DND-41 (cell line): Measurements from ENCODE around the gene IAPP.
"Not testable (repeated sequence)": the region's sequence is repeated elsewhere in the genome, so short reads cannot be mapped to it uniquely, and the experiment has no call there.

ENCODE experiments used
- ATAC-seq: fragments of 200-7000 bp; cut with Tn5 transposase; 3 replicates; pipeline ENCODE4 v1.9.1; 2021; ENCODE audit warnings: low read depth; ENCODE audit not compliant: insufficient read depth
- DNase-seq: peaks from one replicate; pipeline ENCODE4 v3.0.0-alpha.2; 2020
- H2AFZ ChIP-seq: 2 replicates; pipeline ENCODE4 v1.6.0; 2012; ENCODE audit warnings: low read depth, low read length
- H3K27ac ChIP-seq: 2 replicates; pipeline ENCODE4 v1.5.1; 2012; ENCODE audit warnings: low read length, inconsistent platforms
- H3K27me3 ChIP-seq: fragments of 200-600 bp; sonication (generic); 2 replicates; pipeline ENCODE4 v1.6.0; 2012; ENCODE audit warnings: low read length, mild to moderate bottlenecking, inconsistent platforms; ENCODE audit not compliant: insufficient read depth, poor library complexity
- H3K36me3 ChIP-seq: 2 replicates; pipeline ENCODE4 v1.5.1; 2012; ENCODE audit warnings: low read length, inconsistent platforms; ENCODE audit not compliant: insufficient read depth
- H3K4me1 ChIP-seq: 2 replicates; pipeline ENCODE4 v1.5.1; 2012; ENCODE audit warnings: mild to moderate bottlenecking, low read length; ENCODE audit not compliant: insufficient read depth
- H3K4me2 ChIP-seq: 2 replicates; pipeline ENCODE4 v1.6.0; 2012; ENCODE audit warnings: mild to moderate bottlenecking, moderate library complexity, low read length, inconsistent platforms; ENCODE audit not compliant: insufficient read depth
- H3K4me3 ChIP-seq, 2 experiments: fragments of 200-600 bp in 1 of 2; shearing (Covaris generic) in 1 of 2; 2 replicates each; pipeline ENCODE4 v1.5.1; 2012 to 2016; ENCODE audit warnings: inconsistent platforms in 2 of 2, low read length in 2 of 2, mild to moderate bottlenecking in 2 of 2, low read depth in 1 of 2, moderate library complexity in 1 of 2
- H3K79me2 ChIP-seq: 2 replicates; pipeline ENCODE4 v1.6.0; 2012; ENCODE audit warnings: low read length, inconsistent platforms; ENCODE audit not compliant: insufficient read depth
- H3K9ac ChIP-seq: 2 replicates; pipeline ENCODE4 v1.6.0; 2012; ENCODE audit warnings: low read depth, mild to moderate bottlenecking, inconsistent platforms, low read length, moderate library complexity
- H3K9me3 ChIP-seq: 2 replicates; pipeline ENCODE4 v1.5.1; 2012; ENCODE audit warnings: low read length, moderate library complexity, mild to moderate bottlenecking, inconsistent platforms; ENCODE audit not compliant: insufficient read depth, severe bottlenecking
- H4K20me1 ChIP-seq: 2 replicates; pipeline ENCODE4 v1.6.0; 2012; ENCODE audit warnings: low read length; ENCODE audit not compliant: insufficient read depth
- EZH2 ChIP-seq: IDR thresholded peaks from 3 replicates; pipeline ENCODE4 v1.6.1; 2012; ENCODE audit warnings: borderline replicate concordance, low read depth, mild to moderate bottlenecking, moderate library complexity, low read length, inconsistent platforms; ENCODE audit not compliant: severe bottlenecking
- TF ChIP-seq, protein P1 (sequence below): IDR thresholded peaks from 2 replicates; pipeline ENCODE4 v1.5.1; 2012; ENCODE audit warnings: borderline replicate concordance, low read length, moderate library complexity, mild to moderate bottlenecking; ENCODE audit not compliant: poor library complexity, severe bottlenecking; ENCODE audit errors: extremely low read depth

The IAPP gene

DNA sequence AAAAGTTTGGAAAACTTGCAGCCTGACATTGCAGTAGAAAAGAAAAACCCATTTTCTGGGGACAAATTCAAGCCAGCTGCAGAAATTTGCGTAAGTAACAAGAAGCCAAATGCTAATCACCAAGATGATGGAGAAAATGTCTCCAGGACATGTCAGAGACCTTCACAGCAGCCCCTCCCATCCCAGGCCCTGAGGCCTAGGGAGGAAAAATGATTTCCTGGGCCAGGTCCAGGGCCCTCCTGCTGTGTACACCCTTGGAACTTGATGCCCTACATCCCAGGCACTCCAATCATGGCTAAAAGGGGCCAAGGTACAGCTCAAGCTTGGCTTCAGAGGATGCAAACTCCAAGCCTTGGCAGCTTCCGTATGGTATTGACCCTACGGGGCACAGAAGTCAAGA, 14.5 kb downstream of the IAPP start:
- H3K9me3 ChIP-seq: no peaks in the 10 kb centered on the region
- no peak overlapping the region for H2AFZ ChIP-seq
- no peak for ATAC-seq
- H3K27ac ChIP-seq: no peak overlapping the region
- TF ChIP-seq, protein P1, sequence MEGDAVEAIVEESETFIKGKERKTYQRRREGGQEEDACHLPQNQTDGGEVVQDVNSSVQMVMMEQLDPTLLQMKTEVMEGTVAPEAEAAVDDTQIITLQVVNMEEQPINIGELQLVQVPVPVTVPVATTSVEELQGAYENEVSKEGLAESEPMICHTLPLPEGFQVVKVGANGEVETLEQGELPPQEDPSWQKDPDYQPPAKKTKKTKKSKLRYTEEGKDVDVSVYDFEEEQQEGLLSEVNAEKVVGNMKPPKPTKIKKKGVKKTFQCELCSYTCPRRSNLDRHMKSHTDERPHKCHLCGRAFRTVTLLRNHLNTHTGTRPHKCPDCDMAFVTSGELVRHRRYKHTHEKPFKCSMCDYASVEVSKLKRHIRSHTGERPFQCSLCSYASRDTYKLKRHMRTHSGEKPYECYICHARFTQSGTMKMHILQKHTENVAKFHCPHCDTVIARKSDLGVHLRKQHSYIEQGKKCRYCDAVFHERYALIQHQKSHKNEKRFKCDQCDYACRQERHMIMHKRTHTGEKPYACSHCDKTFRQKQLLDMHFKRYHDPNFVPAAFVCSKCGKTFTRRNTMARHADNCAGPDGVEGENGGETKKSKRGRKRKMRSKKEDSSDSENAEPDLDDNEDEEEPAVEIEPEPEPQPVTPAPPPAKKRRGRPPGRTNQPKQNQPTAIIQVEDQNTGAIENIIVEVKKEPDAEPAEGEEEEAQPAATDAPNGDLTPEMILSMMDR: no peak
- no peak for TF ChIP-seq EZH2
- no peak overlapping the region for H3K4me2 ChIP-seq
- no peak for DNase-seq
- H4K20me1 ChIP-seq: no peaks in the 10 kb centered on the region
- no peaks in the 10 kb centered on the region for H3K36me3 ChIP-seq
- no peak overlapping the region for H3K9ac ChIP-seq
- H3K4me3 ChIP-seq: no peak overlapping the region
- no peaks in the 10 kb centered on the region for H3K27me3 ChIP-seq
- no peaks in the 10 kb centered on the region for H3K4me1 ChIP-seq
- no peaks in the 10 kb centered on the region for H3K79me2 ChIP-seq

DNA sequence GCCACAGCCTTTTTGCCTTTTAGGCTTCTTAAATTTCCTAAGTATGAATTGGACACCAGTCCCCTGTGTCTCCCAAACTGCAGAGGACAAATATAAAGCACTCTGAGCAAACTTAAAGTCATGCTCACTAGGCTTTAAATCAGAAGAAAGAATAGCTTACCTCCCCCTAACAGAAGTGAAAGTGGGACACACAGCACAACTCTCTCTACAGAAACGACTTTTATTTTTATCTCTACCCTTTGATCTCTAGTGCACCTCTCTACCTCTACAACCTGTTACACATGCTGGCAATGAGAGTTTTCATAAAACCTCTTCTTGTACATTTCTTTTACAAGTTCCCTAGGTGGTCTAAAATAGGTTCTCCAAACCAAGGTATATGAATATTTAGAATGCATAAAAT, 19.7 kb downstream of the IAPP start:
- ATAC-seq: peak; percentile 53; the same call in 1 of the 3 replicates
- H4K20me1 ChIP-seq: no peaks in the 10 kb centered on the region
- TF ChIP-seq, protein P1: no peak
- TF ChIP-seq EZH2: no peak
- H3K9me3 ChIP-seq: no peaks in the 10 kb centered on the region
- DNase-seq: no peak
- no peaks in the 10 kb centered on the region for H3K4me1 ChIP-seq
- H3K27ac ChIP-seq: no peak overlapping the region
- no peak overlapping the region for H2AFZ ChIP-seq
- H3K27me3 ChIP-seq: no peaks in the 10 kb centered on the region
- H3K4me2 ChIP-seq: no peak overlapping the region
- no peak overlapping the region for H3K4me3 ChIP-seq
- no peak overlapping the region for H3K9ac ChIP-seq
- H3K36me3 ChIP-seq: no peaks in the 10 kb centered on the region
- no peaks in the 10 kb centered on the region for H3K79me2 ChIP-seq

DNA sequence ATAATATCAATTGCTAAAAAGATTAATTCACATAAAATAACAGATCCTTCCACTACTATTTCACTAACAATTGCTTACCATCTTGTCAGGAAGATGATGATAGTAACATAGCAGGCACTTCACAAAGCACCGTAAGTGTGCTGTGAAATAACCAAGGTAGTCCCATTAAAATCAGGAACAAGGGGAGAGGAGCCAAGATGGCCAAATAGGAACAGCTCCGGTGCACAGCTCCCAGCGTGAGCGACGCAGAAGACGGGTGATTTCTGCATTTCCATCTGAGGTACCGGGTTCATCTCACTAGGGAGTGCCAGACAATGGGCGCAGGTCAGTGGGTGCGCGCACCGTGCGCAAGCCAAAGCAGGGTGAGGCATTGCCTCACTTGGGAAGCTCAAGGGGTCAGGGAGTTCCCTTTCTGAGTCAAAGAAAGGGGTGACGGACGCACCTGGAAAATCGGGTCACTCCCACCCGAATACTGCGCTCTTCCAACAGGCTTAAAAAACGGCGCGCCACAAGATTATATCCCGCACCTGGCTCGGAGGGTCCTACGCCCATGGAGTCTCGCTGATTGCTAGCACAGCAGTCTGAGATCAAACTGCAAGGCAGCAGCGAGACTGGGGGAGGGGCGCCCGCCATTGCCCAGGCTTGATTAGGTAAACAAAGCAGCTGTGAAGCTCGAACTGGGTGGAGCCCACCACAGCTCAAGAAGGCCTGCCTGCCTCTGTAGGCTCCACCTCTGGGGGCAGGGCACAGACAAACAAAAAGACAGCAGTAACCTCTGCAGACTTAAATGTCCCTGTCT, 22.3 kb downstream of the IAPP start:
- DNase-seq, ATAC-seq, H3K4me1 ChIP-seq, H4K20me1 ChIP-seq, H3K4me3 ChIP-seq, H3K27ac ChIP-seq, H3K4me2 ChIP-seq, H3K79me2 ChIP-seq, H3K9me3 ChIP-seq, H3K27me3 ChIP-seq, H3K36me3 ChIP-seq, H3K9ac ChIP-seq, H2AFZ ChIP-seq: not testable (repeated sequence)

DNA sequence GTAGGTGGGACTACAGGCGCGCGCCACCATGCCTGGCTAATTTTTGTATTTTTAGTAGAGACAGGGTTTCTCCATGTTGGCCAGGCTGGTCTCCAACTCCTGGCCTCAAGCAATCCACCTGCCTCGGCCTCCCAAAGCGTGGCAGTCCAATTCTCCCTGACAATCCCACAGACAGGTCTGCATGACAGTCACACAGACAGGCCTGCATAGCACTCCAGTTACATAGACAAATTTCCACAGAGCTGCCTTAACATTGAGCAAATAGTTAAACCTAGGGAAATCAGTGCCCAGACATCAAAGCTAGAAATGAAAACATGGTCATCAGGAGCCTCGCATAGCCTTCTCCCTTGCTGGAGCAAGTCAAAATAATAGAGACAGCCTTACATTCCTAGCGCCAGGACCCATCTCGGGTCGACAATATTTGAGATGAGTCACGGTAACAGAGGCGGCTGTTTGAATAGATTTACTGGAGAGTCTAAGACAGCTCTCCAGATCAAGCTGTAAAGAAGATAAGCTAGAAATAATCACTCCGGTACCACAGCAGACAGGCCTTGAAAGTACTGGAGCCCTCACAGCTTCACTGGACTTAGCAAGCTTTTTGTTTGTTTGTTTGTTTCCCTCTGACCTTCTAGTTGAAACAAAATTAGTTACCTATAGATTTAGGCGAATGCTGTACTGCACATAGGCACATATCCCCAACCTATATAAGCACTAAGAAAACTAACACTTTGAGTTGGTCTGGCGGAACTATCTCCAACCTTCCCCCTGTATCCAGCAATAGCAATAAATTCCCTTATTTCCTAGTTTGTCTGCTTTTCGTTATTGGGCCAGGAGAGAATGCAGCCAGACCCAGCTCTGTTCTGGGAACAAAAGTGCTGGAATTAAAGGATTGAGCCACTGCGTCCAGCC, 40.9 kb downstream of the IAPP start:
- Histone ChIP-seq H3K4me3 (no peak overlapping the region), H2AFZ (no peak overlapping the region), H3K4me1 (no peaks in the 10 kb centered on the region), H3K27me3 (no peaks in the 10 kb centered on the region), H4K20me1 (no peaks in the 10 kb centered on the region), H3K4me2 (no peak overlapping the region), H3K27ac (no peak overlapping the region), H3K9ac (no peak overlapping the region), H3K79me2 (no peaks in the 10 kb centered on the region), H3K36me3 (no peaks in the 10 kb centered on the region), H3K9me3 (no peaks in the 10 kb centered on the region)
- DNase-seq: no peak
- TF ChIP-seq, protein P1: no peak
- no peak for TF ChIP-seq EZH2
- no peak for ATAC-seq
